Measurements from ENCODE around the gene SBF2.
A peak's percentile ranks its signal among the peaks of the same experiment; 100 is the strongest.

Gene SBF2

DNA sequence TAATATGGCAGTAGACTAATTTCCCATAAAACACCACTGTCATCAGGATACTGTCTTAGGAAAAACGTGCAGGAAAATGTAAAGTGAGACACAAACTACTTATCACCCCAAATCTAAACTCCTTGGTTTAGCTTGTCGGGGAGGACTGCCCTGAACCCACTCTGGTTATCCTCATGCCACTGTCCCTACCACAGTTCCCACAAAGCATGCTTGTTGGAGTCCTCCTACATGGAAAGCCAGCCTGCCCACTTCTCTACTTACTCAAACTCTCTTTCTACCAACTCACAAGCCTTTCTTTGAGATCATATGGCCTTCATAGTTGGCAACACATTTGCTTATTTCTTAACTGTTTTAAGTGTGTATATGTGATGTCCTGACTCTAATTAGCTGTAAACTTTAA lies 451.1 kb downstream of the SBF2 start:
- no peak overlapping the region for H3K27ac ChIP-seq
- TF ChIP-seq ZFX (IDR thresholded peaks at IDR 0.05) (no peak), CTCF (conservative IDR thresholded peaks at IDR 0.05) (no peak)

GRCh38 chr11:9840460-9841004 lies 453.5 kb downstream of the SBF2 start:
- H3K27ac ChIP-seq: peak overlapping the region; percentile 81
- no peak for TF ChIP-seq CTCF (conservative IDR thresholded peaks at IDR 0.05)
- no peak for TF ChIP-seq ZFX (IDR thresholded peaks at IDR 0.05)

DNA sequence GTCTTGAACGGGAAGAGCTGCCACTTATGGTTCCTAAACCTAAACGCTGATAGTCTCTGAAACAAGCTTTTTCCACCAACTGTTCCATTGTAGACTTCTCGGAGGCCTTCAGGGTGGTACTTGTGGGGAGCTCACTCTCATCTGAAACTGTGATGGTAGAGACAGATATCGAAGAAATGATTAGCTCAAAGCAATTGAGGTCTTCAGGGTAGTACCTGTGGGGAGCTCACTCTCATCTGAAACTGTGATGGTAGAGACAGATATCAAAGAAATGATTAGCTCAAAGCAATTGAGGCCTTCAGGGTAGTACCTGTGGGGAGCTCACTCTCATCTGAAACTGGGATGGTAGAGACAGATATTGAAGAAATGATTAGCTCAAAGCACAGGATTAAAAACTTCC lies 454.5 kb downstream of the SBF2 start:
- no peak for TF ChIP-seq ZFX (IDR thresholded peaks at IDR 0.05)
- no peak for TF ChIP-seq CTCF (conservative IDR thresholded peaks at IDR 0.05)
- peak overlapping the region; percentile 81 for H3K27ac ChIP-seq

DNA sequence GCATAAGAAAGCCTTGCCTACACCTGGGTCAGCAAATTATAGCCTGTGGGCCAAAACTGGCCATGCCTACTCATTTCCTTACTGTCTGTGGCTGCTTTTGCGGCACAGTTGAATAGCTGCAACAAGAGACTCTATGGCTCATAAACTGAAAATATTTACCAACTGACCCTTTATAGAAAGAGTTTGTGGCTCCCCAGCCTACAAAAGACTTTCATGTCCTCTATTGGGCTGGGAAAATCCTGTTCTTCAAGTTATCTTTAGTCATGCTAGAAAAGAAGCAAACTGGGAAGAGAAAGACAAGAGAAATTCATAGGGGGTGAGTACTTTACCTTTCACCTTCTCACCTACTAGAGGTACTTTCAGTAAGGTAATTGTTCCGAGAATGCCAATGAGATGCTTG lies 455.1 kb downstream of the SBF2 start:
- peak overlapping the region; percentile 81; the same call in 1 of the 2 replicates for H3K27ac ChIP-seq
- TF ChIP-seq ZFX (IDR thresholded peaks at IDR 0.05) (no peak), CTCF (conservative IDR thresholded peaks at IDR 0.05) (no peak)

DNA sequence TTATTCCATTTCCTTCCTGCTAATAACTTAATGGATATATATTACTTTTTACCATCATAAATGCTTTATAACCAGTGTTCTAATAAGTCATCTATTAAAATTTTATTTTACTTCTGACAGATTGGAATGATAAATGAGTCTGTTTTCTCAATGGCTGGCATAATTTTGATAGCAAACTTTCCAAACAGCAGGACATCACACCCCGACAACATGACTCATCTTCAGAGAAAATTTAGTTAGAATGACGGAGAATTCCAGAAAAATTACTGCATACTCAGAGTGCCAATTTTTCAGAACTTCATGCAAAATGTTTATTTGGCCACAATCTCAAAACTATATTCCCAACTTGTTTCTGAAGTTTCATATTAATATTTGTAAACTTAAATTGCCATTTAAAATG lies 455.8 kb downstream of the SBF2 start:
- TF ChIP-seq CTCF (conservative IDR thresholded peaks at IDR 0.05) (no peak), ZFX (IDR thresholded peaks at IDR 0.05) (no peak)

GRCh38 chr11:9834291-9834690 lies 459.7 kb downstream of the SBF2 start:
- no peak for TF ChIP-seq ZFX (IDR thresholded peaks at IDR 0.05)
- TF ChIP-seq CTCF (conservative IDR thresholded peaks at IDR 0.05): no peak
- H3K27ac ChIP-seq: no peak overlapping the region

More for the DNA sequence above, 455.8 kb downstream of the SBF2 start:
- no peak overlapping the region; the same call in 1 of the 2 replicates for H3K27ac ChIP-seq

DNA sequence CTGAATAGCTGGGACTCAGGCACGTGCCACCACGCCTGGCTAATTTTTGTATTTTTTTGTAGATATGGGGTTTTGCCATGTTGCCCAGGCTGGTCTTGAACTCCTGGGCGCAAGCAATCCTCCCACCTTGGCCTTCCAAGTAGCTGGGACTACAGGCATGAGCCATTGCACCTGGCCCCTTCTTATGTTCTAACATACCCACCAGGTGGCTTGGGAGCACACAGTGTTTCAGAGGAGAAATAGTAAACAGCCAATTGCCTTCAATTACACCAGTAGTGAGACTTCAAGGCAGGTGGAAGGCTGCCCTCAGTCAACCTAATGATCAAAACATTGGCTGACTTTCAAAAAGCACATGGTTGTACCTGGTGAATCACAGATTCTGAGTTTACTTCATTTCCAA lies 462.9 kb downstream of the SBF2 start:
- no peak overlapping the region for H3K27ac ChIP-seq
- TF ChIP-seq CTCF (conservative IDR thresholded peaks at IDR 0.05): no peak
- no peak for TF ChIP-seq ZFX (IDR thresholded peaks at IDR 0.05)

Data from C4-2B (cell line).